ENCODE measurements around the gene SMAD6.
A peak's percentile ranks its signal among the peaks of the same experiment; 100 is the strongest.

SMAD6 gene

DNA sequence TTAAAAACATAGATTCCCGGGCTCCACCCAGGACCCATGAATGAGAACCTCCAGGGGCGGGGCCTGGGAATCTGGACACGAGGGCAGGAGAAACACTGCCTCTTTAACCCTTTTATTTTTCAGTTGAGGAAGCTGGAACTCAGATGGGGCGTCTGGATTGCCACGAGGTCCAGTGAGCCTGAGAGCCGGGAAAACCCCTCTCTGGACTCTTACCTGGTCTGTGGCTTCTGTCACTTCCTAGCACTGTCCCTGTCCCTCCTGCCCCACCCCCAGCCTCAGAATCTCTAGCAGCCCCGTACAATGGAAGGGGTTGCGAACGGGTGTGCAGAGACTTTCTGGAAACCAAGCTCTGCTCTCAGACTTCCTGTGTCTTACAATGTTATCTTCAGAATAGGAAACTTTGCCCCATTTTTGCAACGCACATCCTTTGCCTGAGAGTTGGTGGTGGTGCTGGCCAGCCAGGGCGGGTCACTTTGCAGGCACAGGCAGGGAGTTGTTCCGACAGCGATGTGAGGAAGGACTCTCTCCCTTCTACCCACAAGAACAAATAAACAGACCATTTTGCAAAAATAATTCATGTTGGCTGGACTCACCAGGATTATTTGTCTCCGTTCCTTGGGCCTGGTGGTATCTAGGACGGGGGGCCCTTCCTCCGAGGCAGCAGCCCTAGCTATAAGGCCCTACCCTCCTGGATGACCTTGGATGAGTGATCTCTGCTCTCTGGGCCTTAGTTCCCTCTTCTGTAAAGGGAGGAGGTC is 59.1 kb downstream of the SMAD6 start:
- no peak for DNase-seq

DNA sequence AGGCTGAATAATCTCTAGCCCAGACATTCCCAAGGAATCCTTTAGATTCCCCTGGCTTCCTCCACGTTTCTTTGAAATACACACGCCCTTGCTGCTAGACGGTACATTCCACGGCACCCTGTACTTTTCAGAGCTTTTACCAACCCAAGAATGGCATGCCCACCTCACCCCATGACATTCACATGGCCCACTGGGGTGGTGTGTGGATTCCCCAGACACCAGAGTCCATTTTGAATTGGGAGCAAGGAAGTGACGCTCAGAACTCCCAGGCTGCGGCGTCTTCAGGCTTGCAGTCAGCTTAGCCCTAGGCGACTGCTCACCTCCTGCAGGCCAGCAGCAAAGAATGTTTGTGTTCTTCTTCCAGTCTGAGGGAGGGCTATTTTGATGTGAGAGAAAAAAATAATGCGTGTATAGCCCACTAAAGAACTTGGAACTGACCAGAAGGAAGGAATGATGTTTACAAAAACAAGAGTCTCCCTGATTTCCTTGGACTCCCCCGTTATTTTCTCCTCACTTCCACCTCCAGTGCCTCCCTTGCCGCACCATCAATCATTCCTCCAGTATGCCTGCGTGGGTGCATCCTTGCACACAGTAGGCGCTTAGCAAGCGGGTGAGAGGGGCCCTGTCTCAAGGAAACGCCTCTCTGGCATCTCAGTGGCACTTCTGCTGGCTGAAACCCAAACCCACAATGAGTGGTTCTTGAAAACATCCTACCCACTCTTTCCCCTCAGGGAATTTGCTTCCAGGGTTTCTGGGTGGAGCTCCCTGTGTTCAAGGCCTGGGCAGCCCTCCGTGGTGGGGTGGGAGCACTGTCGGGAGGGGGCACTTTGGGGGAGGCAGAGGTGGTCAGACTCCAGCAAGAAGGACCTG is 59.9 kb downstream of the SMAD6 start:
- peak; percentile 65 for DNase-seq

DNA sequence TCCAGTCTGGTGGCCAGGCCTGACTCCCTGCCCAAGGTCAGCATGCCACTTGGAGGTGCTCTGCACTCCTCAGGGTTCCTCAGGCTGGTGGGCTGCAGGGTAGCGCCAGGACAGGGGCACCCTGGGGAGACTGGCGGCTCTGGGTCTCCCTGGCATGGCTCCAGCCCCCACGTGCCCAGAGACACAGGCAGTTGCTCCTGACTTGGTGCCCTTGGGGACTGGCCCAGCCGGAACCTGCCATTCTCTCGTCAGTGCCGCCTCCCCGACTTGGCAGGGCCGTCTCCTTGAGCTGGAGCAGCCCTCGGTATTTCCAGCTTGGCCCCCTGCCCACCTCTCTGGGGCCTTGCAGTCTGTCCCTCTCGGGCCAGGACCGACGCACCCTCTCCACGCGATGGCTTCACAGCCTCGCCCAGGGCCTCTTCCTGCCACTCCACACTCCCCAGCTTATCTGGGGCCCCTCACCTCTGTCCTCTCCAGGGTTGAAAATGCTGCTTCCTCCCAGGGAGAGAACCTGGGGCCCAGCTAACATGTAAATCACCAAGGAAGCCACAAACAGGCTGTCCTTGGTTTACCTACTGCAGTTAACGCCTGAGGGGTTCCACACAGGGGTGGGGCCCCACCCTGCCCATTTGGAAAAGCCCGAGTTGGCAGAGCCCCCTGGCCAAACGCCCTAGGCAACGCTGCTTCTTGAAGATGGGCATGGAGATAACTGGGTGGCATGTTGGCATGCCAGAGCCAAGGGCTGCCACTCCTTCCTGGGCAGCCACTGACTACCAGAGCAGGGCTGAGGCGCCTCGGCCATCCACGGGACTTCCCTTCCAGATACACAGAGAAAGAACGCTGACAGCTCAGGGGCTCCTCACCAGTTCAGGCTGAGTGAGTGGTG is 61.4 kb downstream of the SMAD6 start:
- DNase-seq, result peak; percentile 69

DNA sequence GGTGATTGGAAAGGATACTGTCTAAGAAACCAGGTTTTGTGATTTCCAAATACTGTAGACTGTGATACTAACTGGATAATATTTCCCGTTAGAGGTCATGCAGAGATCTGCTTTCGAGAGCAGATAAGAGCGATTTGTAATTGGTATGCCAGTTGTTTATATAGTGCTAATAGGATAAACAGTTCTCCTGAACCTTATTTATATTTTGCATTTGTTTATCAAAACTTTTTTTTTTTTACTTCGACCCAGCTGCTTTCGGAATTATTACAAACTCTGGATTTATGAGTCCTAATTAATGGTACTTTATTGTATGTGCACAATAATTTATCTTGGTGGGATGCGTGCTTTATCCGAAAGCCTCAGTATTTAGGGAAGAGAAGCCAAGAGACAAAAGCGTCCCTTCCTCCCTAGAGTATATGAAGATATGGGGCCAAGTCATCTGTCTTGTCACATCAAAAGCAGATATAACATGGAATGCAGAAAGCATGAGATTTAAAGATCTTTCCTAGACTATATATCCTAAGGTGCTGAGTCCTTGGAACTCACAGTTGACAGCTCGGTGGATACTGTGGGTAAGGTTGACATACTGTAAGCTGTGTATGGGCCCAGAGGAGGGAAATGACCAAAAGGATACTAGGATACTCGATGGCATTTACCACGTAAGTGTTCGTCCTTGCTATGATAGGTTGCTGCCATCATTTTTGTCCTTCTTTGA is 62.2 kb downstream of the SMAD6 start:
- DNase-seq, result no peak

DNA sequence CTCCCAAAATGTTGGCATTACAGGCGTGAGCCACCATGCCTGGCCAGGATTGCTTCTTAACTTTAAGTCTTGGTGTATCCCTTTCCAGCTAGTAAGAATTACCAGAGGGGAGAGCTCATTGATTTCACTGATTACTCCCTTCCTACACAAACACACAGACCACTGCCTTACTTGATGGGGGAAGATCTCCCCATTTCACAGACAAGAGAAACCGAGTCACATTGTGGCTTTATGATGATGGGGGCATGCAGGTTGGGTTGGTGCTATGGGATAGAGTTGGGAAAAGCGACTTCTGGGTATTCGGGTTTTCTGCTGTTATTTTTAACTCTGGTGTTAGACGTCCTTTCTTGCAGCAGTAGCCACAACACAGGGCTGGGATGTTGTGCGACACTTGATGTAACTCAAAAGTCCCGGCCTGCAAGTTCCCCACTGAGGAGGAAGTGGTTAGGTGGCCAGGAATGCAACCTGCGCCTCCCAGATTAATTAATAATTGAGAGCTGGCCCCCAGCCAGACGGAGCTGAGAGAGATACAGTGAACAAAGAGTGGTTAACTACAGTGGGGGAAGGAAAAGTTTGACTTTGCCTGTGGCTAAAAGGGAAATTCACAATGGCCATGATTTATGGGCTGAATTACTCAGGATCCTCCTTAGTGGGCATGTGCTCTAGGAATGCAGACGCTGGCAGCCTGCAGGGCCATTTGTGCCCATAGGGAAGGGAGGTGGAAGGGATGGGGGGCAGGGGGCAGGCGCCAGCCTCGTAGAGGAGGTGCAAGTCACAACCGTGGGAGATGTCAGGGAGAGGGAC is 63.6 kb downstream of the SMAD6 start:
- no peak for DNase-seq

DNA sequence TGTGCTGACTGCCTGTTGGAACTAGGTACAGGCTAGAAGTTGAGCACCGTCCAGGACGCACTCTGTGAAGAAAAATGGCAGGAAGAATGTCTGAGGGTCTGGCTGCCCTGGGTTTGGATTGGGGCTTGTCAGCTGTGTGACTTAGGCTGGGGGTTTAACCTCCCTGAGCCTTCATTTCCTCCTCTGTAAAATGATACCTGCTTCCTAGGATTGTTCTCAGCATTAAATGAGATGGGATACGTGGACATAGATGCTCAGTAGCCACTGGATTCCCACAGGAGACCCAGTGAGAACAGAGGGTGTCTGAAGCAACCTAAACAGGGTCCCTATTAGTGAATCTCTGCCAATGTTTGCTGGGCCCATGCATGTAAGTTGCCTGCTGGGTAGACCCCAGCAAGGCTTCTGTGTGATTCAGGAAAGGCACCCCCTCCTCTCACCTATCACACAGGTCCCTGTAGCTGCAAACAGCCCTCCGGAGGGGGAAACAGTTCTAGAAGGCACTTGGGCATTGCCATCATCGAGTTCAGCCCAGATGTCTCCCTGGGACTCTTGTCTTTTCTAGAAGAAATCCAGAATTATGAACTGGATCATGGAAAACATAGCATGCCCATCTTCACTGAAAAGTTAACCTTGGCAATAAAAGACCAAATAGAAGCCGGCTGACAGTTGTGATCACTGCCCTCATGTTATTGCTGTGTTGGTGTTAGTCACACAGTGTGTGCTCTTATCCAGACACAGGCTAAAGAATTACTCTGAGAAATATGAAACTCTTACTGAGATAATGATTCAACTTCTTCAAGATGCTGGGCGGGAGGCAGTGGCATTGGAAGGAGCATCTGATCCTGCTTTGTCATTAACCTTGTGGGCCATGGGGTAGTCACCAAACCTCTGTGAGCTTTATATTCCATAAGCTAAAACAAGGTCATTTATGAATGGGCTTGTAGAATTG is 64.5 kb downstream of the SMAD6 start:
- no peak for DNase-seq

DNA sequence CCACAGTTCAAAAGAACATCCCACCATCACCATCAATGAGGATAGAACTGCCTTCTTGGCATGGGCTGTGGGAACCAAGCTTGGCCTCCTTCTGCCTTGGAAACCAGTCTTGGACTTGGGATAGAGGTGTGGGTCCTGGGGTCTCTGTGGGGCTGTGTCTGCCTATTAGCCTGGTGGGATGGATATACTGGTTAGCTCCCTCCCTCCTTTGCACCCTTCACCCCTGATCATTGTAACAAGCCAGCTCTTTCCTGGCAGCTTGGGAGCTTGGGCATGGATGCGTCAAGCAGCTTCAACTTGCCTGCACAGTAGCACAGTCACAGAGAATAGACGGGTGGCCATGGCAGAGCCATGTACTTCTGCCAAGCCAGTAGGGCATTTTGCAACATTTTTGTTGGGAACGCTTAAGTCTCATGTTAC is 65.2 kb downstream of the SMAD6 start:
- DNase-seq, result no peak

DNA sequence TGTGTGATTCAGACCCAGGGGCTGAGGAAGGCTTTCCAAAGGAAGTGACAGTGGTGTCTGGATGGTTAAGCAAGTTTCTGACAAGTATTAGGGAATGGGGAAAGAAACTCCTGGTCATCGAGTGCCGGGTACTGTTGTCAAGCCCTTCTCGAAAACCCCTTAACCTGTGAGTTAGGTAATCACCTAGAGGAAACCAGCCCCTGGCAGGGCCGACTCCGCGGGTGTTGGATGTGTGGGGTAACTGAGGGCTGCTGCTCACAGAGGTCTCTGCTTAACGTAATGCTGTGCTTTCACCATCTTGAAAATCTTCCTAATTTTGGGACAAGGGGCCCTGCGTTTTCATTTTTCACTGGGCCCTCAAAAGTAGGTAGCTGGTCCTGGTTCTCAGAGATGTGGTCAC is 67.0 kb downstream of the SMAD6 start:
- no peak for DNase-seq

DNA sequence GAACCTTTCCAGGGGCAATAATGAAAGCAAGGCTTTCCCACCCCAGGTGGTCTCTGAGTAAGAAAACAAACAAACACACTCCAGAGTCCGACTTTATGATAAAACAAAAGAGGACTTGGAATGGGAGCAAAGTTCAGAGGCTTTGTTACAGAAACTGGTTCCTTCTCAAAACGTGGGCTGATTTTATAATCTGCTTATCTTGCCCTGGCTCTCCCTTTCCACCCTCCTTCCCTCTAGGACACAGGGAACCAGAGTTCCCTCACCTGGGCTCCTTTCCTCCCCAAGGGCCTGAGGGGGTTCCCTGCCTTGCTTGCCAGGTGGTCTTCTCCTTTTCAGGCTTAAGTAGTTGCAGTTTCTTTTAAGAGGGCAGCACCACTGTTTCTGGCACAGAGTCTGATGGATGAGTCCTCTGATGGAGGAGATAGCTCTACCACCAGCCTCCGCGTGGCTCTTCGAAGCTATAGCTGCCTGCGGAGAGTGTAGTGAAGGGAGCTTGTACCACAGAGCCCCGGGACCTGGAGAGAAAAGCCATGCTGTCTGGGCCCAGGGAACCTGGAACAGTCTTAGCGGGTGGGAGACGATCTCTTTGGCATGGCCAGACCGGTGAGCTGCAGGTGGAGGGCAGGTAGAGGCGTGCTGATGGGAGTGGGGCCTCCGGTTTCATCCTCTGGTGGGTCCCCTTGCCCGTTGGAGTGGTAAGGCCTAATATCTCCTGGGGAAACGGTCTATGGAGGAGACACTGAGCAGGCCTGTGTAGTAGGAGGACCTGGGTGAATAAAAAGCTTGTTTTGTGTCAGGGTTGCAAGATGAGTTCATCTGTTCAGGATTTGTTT is 68.7 kb downstream of the SMAD6 start:
- no peak for DNase-seq

DNA sequence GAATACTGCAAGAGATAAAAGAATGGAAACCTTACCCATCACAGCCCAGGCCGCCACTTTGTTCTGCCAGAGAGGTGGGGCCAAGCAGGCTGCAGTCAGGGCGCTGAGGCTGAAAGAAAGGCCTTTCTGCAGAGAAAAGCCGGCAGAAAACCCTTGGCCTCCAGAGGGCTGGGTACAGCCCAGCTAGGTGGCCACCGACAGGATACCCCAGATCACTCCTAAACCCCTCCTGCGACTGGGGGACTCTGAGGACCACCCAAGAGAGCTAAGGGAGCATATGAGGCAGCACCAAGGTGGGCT is 69.3 kb downstream of the SMAD6 start:
- DNase-seq, result no peak

DNA sequence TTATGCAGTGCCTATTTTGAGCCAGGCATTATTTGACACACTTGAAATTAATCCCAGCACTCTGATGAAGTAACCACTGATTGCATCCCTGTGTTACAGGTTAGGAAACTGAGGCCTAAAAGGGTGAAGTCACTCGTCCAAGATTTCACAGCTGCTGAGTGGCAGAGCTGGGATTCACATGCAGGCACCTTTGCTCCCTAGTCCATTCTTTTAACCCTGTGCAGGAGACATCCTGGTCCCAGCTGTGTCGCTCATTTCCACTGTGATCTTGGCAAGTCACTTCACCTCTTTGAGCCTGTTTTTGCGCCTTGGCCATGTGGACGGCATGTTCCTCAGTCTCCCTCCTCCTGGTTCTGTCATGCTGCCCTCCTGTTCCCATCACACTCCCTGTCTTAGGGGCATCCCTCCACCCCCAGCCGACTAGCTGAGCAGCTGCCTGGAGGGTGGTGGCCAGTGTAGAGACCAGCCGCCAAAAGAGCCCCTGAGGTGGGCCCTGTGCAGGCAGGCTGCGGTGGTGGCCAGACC is 70.6 kb downstream of the SMAD6 start:
- no peak for DNase-seq

DNA sequence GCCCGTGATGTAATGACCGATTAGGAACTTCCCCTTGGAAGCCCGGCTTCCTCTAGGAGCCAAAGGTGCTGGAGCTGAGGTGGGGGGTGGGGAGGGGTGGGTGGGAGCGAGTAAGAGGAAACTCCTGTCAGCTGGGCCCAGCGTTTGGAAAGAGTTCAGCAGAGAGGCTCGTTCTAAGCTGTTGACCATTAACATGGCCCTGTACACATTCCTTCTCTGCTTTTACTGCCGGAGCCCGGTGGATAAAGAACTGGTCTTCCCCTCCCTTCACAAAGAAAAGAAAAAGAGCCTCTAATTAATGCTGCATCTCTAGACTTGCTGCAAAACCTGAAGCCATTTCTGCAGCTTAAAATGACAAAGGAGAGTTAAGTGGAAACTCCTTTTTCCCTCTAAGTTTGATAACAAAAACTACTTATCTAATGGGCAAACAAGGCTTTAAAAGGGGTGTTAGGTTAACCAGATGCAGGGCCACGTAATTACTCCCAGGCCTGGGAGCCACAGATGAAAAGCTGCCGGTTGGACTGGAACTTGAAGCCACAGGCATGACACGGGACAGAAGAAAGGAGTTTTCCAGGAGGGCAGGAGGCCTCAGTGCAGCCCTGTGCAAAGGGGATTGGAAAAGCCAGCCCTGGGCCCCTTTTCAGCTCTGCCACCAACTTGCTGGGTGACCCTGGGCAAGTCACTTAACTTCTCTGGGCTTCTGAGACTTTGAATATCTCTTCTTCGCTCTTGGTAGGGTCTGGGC is 71.3 kb downstream of the SMAD6 start:
- DNase-seq, result peak; percentile 76

DNA sequence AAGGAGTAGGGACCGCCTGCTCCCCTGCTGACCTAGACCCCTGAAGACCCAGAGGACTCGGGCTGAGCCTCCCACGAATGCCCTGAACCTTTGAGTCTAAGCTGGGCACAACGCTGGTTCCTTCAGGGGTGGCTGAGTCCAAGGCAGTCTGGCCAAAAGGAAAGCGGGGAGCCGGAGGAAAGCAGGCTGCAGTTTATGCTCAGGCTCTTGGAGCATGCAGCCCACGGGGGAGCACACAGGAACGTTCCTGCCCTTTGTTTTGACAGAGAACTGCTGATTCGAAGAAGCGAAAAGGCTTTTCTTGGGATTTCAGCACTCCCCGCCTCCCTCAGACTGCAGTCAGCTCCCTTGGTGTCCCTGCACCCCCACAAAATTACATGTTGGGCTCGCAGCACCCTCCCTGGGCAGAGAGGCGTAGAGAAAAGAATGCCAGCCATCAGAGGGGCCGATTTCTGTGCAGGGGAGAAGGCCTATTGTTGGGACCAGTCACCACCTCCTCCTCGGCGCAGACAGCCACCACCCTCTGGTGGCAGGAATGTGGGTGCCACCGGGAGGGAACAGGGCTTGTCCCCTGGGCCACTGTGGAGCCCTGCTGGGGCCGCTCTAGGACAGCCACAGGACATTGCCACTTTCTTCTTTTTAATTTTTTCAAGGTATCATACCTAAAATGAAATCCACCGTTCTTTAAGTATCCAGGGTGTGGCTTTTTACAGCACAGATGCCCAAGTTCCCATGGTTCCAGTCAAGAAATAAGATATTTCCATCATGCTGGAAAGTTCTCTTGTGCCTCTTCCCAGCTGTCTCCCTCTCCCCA is 72.2 kb downstream of the SMAD6 start:
- DNase-seq, result peak; percentile 89

DNA sequence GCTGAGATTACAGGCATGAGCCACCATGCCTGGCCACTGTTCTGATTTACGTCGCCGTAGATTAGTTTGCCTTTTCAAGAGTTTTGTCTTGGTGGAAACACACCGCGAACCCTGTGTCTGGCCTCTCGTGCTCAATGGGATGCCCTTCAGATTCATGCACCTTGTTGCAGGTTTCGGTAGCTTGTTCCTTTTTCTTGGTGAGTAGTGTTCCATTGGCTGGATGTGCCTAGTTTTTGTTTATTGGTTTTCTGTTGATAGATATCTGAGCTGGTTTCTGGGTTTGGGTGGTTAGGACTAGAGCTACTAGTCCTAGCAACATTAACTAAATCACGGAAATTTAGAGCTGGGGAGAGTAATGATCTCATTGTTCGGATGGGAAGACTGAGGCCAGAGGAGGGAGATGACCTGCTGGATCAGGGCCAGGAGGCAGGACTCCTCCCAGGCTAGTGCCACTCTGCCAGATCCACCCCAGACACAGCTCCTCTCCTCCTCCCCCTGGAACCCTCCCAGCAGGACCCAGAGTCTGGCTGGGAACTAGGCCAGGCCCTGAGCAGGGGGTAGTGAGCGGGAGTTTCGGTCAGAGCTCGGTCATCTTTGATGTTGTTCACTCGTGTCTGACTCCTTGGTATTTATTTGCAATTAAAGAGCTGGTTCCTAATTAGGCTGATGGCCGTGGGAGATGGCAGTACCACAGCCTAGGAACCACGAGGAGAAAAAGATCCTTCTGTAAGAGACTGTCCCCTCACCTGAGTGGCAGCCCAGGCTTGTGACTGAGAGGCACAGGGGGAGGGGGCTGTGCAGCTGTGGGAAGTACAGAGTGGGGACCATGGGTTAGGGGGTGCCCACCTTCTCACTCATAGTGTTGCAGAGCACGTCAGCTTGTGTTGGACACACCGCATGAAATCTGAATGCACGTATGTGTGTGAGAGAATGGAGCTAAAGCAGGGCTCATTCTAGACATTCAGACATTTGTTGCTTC is 73.4 kb downstream of the SMAD6 start:
- peak; percentile 62 for DNase-seq

DNA sequence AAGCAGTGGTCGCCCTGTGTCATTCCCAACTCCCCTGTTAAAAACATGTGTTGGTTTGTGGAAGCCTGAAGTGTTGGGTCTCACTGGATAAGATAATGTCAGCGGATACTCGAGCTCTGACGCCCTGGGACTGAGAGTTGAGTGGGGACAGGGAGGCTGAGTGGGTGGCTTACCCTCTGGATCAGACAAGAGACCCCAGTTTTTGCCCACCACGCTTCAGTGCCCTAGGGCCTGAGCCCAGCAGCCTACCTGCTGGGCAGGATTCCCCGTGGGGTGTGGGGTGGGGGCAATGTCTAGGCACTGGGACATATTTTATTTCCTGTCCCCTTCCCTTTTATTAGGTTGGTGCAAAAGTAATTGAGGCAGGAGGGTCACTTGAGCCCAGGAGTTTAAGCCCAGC is 75.0 kb downstream of the SMAD6 start:
- DNase-seq, result no peak

DNA sequence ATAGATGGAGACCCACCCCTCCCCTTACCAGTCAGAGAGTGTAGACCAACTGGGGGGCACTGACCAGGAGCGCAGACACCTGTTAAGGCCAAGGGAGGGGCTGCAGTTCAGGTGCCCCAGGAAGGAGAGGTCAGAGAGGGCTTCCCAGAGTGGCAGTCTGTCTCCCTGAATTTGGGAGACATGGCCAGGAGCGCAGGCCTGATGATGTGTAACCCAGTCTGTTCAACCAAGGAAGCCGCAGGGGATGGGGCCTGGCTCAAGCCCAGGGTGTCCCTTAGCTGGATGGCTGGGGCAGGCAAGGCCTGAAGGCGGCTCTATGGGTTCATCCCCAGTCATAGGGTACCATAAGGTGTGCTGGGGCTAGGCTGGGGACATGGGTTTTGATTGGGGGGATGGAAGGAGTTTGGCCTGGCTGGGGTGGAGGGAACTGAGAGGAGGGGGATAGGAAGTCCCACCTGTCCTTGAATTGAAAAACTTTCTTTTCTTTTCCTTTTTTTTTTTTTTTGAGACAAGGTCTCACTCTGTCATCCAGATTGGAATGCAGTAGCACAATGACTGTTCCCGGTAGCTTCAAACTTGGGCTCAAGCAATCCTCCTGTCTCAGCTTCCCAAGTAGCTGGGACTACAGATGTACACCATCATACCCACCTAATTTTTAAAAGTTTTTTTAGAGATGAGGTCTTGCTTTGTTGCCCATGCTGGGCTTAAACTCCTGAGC is 75.7 kb downstream of the SMAD6 start:
- DNase-seq, result no peak

Measured in left hindlimb (tissue), 1 donor.